Gastrocnemius medialis (tissue), 4 donors: ENCODE results near the gene ZNF654. TPM values are rescaled to one million over a fixed set of nuclear protein-coding genes. Genes with fewer than 3 reads are reported as not detected.

Experiments used
- ATAC-seq, 2 donors: fragments of 150-250 bp; one replicate each; pipeline ENCODE4 v1.9.1; 2016
- DNase-seq, 2 donors: peaks; one replicate each; pipeline ENCODE4 v3.0.0-alpha.2; 2019
- H3K27ac ChIP-seq, 4 donors: fragments of 200-600 bp; sonication (generic); 1 replicate in 1 of 4; 2 replicates in 3 of 4; pipeline ENCODE4 v1.5.1; 2016 to 2018; ENCODE audit warnings: mild to moderate bottlenecking in 2 of 4, moderate library complexity in 1 of 4
- H3K27me3 ChIP-seq, 3 donors: fragments of 200-600 bp; sonication (generic) in 2 of 3; 1 replicate in 1 of 3; 2 replicates in 2 of 3; pipeline versions ENCODE4 v1.5.1 to v1.6.0; 2016 to 2019; ENCODE audit warnings: mild to moderate bottlenecking in 1 of 3, moderate library complexity in 1 of 3
- H3K36me3 ChIP-seq, 2 donors: fragments of 200-600 bp; sonication (generic) in 1 of 2; one replicate each; pipeline ENCODE4 v1.5.1; 2017 to 2018
- H3K4me1 ChIP-seq, 2 donors: fragments of 200-600 bp; sonication (generic) in 1 of 2; one replicate each; pipeline ENCODE4 v1.5.1; 2016 to 2017; ENCODE audit warnings: mild to moderate bottlenecking in 2 of 2
- H3K4me3 ChIP-seq, 4 donors: fragments of 200-600 bp; sonication (generic) in 3 of 4; 1 replicate in 1 of 4; 2 replicates in 3 of 4; pipeline ENCODE4 v1.5.1; 2016 to 2019; ENCODE audit warnings: mild to moderate bottlenecking in 2 of 4
- H3K9me3 ChIP-seq, 3 donors: fragments of 200-600 bp; sonication (generic) in 2 of 3; 1 replicate in 1 of 3; 2 replicates in 2 of 3; pipeline ENCODE4 v1.5.1; 2016 to 2019
- POLR2A ChIP-seq, 2 donors: fragments of 450-650 bp; IDR thresholded peaks; one replicate each; pipeline ENCODE4 v1.6.1; 2017; ENCODE audit warnings: antibody characterized with exemption in 2 of 2, mild to moderate bottlenecking in 2 of 2, moderate library complexity in 2 of 2
- in situ Hi-C, 4 donors: fragments of 200-750 bp; cut with MboI; loops; one replicate each; pipeline versions ENCODE4 v1.15.0 to v1.8.0; 2017; ENCODE audit warnings: low sequenced_read_pairs in 4 of 4
- intact Hi-C: fragments of 100-400 bp; cut with DNase I; formaldehyde crosslinking; loops from one replicate; pipeline ENCODE4 v1.15.1; 2023; ENCODE audit warnings: low total_unique reads
- total RNA-seq, 4 donors: library from RNA; depleted of rRNA; stranded (reverse); fragments of >200 nt; gene quantifications; one replicate each; pipeline versions ENCODE4 v1.1.0 to v1.2.3, GENCODE V29; 2016
- TF ChIP-seq, protein P1 (sequence below), 5 experiments: fragments of 450-650 bp in 3 of 5; fragments of 200-600 bp in 2 of 5; sonication (generic) in 2 of 5; IDR thresholded peaks in 4 of 5; conservative IDR thresholded peaks in 1 of 5; 1 replicate in 4 of 5; 2 replicates in 1 of 5; pipeline ENCODE4 v1.5.1; 2016 to 2019; ENCODE audit warnings: antibody characterized with exemption in 5 of 5, mild to moderate bottlenecking in 3 of 5, moderate library complexity in 3 of 5

ZNF654 gene
- total RNA-seq, 4 donors from 2014 or later = 7.8 to 12.5 (median 9.8) TPM

GRCh38 chr3:88076712-88077111 is 17.7 kb downstream of the ZNF654 start:
- H3K4me1 ChIP-seq = peaks cover 22 to 30% of the 10 kb centered on the region in 2 donors
- intact Hi-C loops (no loop called here), in situ Hi-C loops (no loop called here)
- H3K9me3 ChIP-seq = no peaks in the 10 kb centered on the region
- H3K4me3 ChIP-seq = no peak overlapping the region
- ATAC-seq (no peak), DNase-seq (no peak)
- no peaks in the 10 kb centered on the region for H3K36me3 ChIP-seq
- H3K27me3 ChIP-seq = no peaks in the 10 kb centered on the region
- H3K27ac ChIP-seq = no peak overlapping the region
- TF ChIP-seq, protein P1, sequence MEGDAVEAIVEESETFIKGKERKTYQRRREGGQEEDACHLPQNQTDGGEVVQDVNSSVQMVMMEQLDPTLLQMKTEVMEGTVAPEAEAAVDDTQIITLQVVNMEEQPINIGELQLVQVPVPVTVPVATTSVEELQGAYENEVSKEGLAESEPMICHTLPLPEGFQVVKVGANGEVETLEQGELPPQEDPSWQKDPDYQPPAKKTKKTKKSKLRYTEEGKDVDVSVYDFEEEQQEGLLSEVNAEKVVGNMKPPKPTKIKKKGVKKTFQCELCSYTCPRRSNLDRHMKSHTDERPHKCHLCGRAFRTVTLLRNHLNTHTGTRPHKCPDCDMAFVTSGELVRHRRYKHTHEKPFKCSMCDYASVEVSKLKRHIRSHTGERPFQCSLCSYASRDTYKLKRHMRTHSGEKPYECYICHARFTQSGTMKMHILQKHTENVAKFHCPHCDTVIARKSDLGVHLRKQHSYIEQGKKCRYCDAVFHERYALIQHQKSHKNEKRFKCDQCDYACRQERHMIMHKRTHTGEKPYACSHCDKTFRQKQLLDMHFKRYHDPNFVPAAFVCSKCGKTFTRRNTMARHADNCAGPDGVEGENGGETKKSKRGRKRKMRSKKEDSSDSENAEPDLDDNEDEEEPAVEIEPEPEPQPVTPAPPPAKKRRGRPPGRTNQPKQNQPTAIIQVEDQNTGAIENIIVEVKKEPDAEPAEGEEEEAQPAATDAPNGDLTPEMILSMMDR (IDR thresholded peaks at IDR 0.05 in 4 of 5, conservative IDR thresholded peaks at IDR 0.05 in 1 of 5) = no peak
- no peak for TF ChIP-seq POLR2A (IDR thresholded peaks at IDR 0.05)

DNA sequence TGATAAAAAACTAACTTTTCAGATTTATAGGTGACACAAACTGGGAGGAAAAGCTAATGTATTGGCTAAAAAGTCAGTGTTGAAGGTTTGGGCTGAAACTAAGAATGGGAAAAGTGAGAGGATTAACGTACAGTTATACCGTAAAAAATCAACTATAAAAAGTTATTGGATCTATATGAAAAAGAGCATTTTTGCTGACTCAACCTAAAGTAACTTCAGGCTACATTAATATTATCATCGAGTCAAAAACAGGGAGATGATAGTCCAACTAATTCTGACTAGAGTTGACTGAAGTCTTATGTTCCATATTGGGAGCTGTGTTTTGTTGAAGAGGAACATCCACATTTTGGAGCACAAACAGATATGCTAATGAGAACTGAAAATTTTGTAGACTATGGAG is 19.9 kb downstream of the ZNF654 start:
- intact Hi-C loops = no loop called here
- no peak for ATAC-seq

DNA sequence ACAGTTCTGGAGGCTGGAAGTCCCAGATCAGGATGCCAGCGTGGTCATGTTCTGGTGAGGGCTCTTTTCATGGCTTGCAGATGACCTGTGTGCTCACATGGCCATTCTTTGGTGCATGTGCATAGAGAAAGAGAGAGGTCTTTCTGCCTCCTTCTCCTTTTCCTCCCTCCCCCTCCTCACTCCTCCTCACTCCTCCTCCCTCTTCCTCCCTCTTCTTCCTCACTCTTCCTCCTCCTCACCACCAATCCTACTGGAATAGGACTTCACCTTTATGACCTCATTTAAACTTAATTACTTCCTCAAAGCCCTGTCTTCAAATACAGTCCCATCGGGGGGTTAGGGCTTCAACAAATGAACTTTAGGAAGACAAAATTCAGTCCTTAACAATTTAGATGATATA is 23.8 kb downstream of the ZNF654 start:
- intact Hi-C loops (no loop called here), in situ Hi-C loops (no loop called here)
- H3K27ac ChIP-seq = no peak overlapping the region
- H3K27me3 ChIP-seq = no peaks in the 10 kb centered on the region
- ATAC-seq = no peak
- TF ChIP-seq, protein P1 (IDR thresholded peaks at IDR 0.05 in 4 of 5, conservative IDR thresholded peaks at IDR 0.05 in 1 of 5) = no peak
- TF ChIP-seq POLR2A (IDR thresholded peaks at IDR 0.05) = no peak
- no peaks in the 10 kb centered on the region for H3K9me3 ChIP-seq
- no peak overlapping the region for H3K4me3 ChIP-seq
- H3K36me3 ChIP-seq = no peaks in the 10 kb centered on the region
- H3K4me1 ChIP-seq = peaks cover 25 to 28% of the 10 kb centered on the region in 2 donors
- DNase-seq = no peak

More for the DNA sequence above, 19.9 kb downstream of the ZNF654 start:
- no peak overlapping the region for H3K4me3 ChIP-seq
- H3K9me3 ChIP-seq = no peaks in the 10 kb centered on the region
- H3K27ac ChIP-seq = no peak overlapping the region
- H3K27me3 ChIP-seq = no peaks in the 10 kb centered on the region
- H3K4me1 ChIP-seq = peaks cover 28 to 36% of the 10 kb centered on the region in 2 donors
- in situ Hi-C loops = no loop called here
- H3K36me3 ChIP-seq = no peaks in the 10 kb centered on the region
- DNase-seq = no peak
- TF ChIP-seq, protein P1 (IDR thresholded peaks at IDR 0.05 in 4 of 5, conservative IDR thresholded peaks at IDR 0.05 in 1 of 5) = no peak
- TF ChIP-seq POLR2A (IDR thresholded peaks at IDR 0.05) = no peak

- in situ Hi-C loops = no loop called here
- H3K36me3 ChIP-seq = no peaks in the 10 kb centered on the region
- intact Hi-C loops = no loop called here
- no peaks in the 10 kb centered on the region for H3K27me3 ChIP-seq
- ATAC-seq (no peak), DNase-seq (no peak)
- H3K4me1 ChIP-seq = peaks cover 25 to 28% of the 10 kb centered on the region in 2 donors
- H3K9me3 ChIP-seq = no peaks in the 10 kb centered on the region
- no peak for TF ChIP-seq POLR2A (IDR thresholded peaks at IDR 0.05)
- TF ChIP-seq, protein P1 (IDR thresholded peaks at IDR 0.05 in 4 of 5, conservative IDR thresholded peaks at IDR 0.05 in 1 of 5) = no peak
- H3K4me3 ChIP-seq = no peak overlapping the region
- H3K27ac ChIP-seq = no peak overlapping the region
Observed at GRCh38 chr3:88084097-88084501, 25.0 kb downstream of the ZNF654 start.

DNA sequence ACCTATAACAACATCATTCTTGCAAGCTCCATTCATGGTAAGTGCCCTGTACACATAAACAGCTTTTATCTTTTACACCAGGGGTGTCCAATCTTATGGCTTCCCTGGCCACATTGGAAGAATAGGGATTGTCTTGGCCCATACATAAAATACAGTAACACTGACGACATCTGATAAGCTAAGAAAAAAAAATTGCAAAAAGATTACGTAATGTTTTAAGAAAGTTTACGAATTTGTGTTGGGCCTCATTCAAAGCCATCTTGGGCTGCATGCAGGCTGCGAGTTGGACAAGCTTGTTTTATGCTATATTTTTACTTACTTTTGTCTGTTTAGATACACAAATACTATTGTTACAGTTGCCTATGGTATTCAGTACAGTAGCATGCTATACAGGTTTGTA is 31.6 kb downstream of the ZNF654 start:
- no peak for ATAC-seq

More for the DNA sequence above, 31.6 kb downstream of the ZNF654 start:
- no peak overlapping the region for H3K4me3 ChIP-seq
- no peaks in the 10 kb centered on the region for H3K9me3 ChIP-seq
- no peak overlapping the region for H3K27ac ChIP-seq
- intact Hi-C loops = no loop called here
- no peaks in the 10 kb centered on the region for H3K27me3 ChIP-seq
- in situ Hi-C loops = no loop called here
- H3K36me3 ChIP-seq = peaks cover 0 to 12% of the 10 kb centered on the region in 2 donors
- peaks cover 4 to 8% of the 10 kb centered on the region in 2 donors for H3K4me1 ChIP-seq
- no peak for DNase-seq
- TF ChIP-seq POLR2A (IDR thresholded peaks at IDR 0.05) = no peak
- TF ChIP-seq, protein P1 (IDR thresholded peaks at IDR 0.05 in 4 of 5, conservative IDR thresholded peaks at IDR 0.05 in 1 of 5) = no peak
